T-cell (primary cell): ENCODE data around the gene MAPKAP1. TPM values are rescaled to one million over a fixed set of nuclear protein-coding genes. Genes with fewer than 3 reads are reported as not detected.
A peak's percentile ranks its signal among the peaks of the same experiment; 100 is the strongest.

Source experiments
- ATAC-seq, 4 experiments: fragments of 200-7000 bp in 3 of 4; fragments of 150-1000 bp in 1 of 4; cut with Tn5 transposase; replicated peaks in 1 of 4; 1 replicate in 3 of 4; 2 replicates in 1 of 4; pipeline ENCODE4 v1.10.0; 2021; ENCODE audit warnings: moderate library complexity in 3 of 4, mild to moderate bottlenecking in 2 of 4, moderate number of reproducible peaks in 1 of 4
- CTCF ChIA-PET, 2 donors: fragments of 300-600 bp; sonication (Branson Sonifier 250); formaldehyde crosslinking; loops; one replicate each; lab custom pipeline; 2022; ENCODE audit warnings: antibody characterized with exemption in 2 of 2; lab: Charles Lee
- POLR2A ChIA-PET, 2 donors: fragments of 300-600 bp; sonication (Branson Sonifier 250); formaldehyde crosslinking; loops; one replicate each; lab custom pipeline; 2022; ENCODE audit warnings: antibody characterized with exemption in 2 of 2; lab: Charles Lee
- DNase-seq, 35 experiments: peaks; one replicate each; pipeline versions ENCODE4 v3.0.0 to v3.0.0-alpha.2; 2013 to 2023
- H3K27ac ChIP-seq: one replicate; pipeline ENCODE4 v1.5.1; 2013; ENCODE audit warnings: low read length
- H3K27me3 ChIP-seq, 2 experiments: replicated peaks in 1 of 2; 1 replicate in 1 of 2; 2 replicates in 1 of 2; pipeline versions ENCODE4 v1.6.1 to v1.7.0; 2013; ENCODE audit warnings: low read length in 1 of 2, mixed read lengths in 1 of 2; ENCODE audit not compliant: control insufficient read depth in 2 of 2, insufficient read depth in 2 of 2; ENCODE audit errors: extremely low read depth in 1 of 2
- H3K36me3 ChIP-seq, 2 donors: 1 replicate in 1 of 2; 2 replicates in 1 of 2; pipeline versions ENCODE4 v1.6.1 to v1.7.0; 2013; ENCODE audit warnings: low read length in 1 of 2; ENCODE audit not compliant: control insufficient read depth in 2 of 2, insufficient read depth in 1 of 2; ENCODE audit errors: extremely low read depth in 1 of 2
- H3K4me1 ChIP-seq, 2 experiments: 1 replicate in 1 of 2; 2 replicates in 1 of 2; pipeline versions ENCODE4 v1.6.1 to v1.7.0; 2013; ENCODE audit warnings: low read length in 2 of 2, mixed read lengths in 1 of 2; ENCODE audit not compliant: insufficient read depth in 2 of 2, control insufficient read depth in 1 of 2; ENCODE audit errors: extremely low read depth in 1 of 2
- H3K4me3 ChIP-seq, 2 donors: 1 replicate in 1 of 2; 2 replicates in 1 of 2; pipeline versions ENCODE4 v1.5.1 to v1.7.0; 2013; ENCODE audit warnings: mild to moderate bottlenecking in 2 of 2, low read length in 1 of 2, moderate library complexity in 1 of 2; ENCODE audit not compliant: control insufficient read depth in 1 of 2; ENCODE audit errors: extremely low read depth in 1 of 2
- H3K9me3 ChIP-seq: 2 replicates; pipeline ENCODE4 v1.7.0; 2013
- H3K27ac Mint-ChIP-seq, 2 donors: one replicate each; pipeline ENCODE4 v1.8.0; 2020 to 2021; ENCODE audit warnings: mild to moderate bottlenecking in 2 of 2, mixed read lengths in 2 of 2
- H3K27me3 Mint-ChIP-seq, 2 donors: one replicate each; pipeline ENCODE4 v1.8.0; 2021 to 2022; ENCODE audit warnings: mixed read lengths in 2 of 2
- H3K36me3 Mint-ChIP-seq: one replicate; pipeline ENCODE4 v1.8.0; 2021; ENCODE audit warnings: mixed read lengths
- H3K4me1 Mint-ChIP-seq, 3 donors: one replicate each; pipeline ENCODE4 v1.8.0; 2020 to 2022; ENCODE audit warnings: mixed read lengths in 3 of 3, mild to moderate bottlenecking in 1 of 3
- H3K4me3 Mint-ChIP-seq, 3 donors: one replicate each; pipeline ENCODE4 v1.8.0; 2020 to 2022; ENCODE audit warnings: mild to moderate bottlenecking in 3 of 3, mixed read lengths in 3 of 3, moderate library complexity in 3 of 3
- H3K9me3 Mint-ChIP-seq, 3 donors: one replicate each; pipeline ENCODE4 v1.8.0; 2020 to 2022; ENCODE audit warnings: mixed read lengths in 3 of 3
- WGBS: methylation state at CpG from one replicate; pipeline ENCODE4 v1.1.5; 2013; ENCODE audit warnings: missing lambda C conversion rate; ENCODE audit not compliant: insufficient coverage; 5-methylcytosine and 5-hydroxymethylcytosine counted together
- total RNA-seq, 35 experiments: library from RNA in 6 of 35; stranded (reverse) in 6 of 35; fragments of 120-200 nt in 1 of 35; gene quantifications; one replicate each; pipeline versions ENCODE4 v1.2.1 to v1.2.4 and lab custom pipeline; 2013 to 2026

The MAPKAP1 gene
- total RNA-seq, 5 donors from 2014 or later (not counting 1 experiment from before 2014, with no cell fraction given) = 50.2 to 60.3 (median 55.6) TPM

- CTCF ChIA-PET = no interaction called here
- Histone ChIP-seq H3K27me3 (peaks cover 0 to 3% of the 10 kb centered on the region in 2 experiments), H3K36me3 (no peaks in the 10 kb centered on the region), H3K4me1 (peaks cover 12 to 24% of the 10 kb centered on the region in 2 experiments), H3K27ac (no peak overlapping the region), H3K4me3 (peak overlapping the region in 1 of 2 donors; percentile 63), H3K9me3 (no peaks in the 10 kb centered on the region)
- WGBS = no CpG with 5 or more reads among the region's 4 CpGs
- H3K27me3 Mint-ChIP-seq = no peaks in the 10 kb centered on the region
- H3K36me3 Mint-ChIP-seq = peaks cover 6% of the 10 kb centered on the region
- peak overlapping the region in 1 of 2 donors; percentile 66 for H3K27ac Mint-ChIP-seq
- ATAC-seq = no peak
- no peak for DNase-seq
- no peaks in the 10 kb centered on the region for H3K9me3 Mint-ChIP-seq
- POLR2A ChIA-PET = no interaction called here
- H3K4me3 Mint-ChIP-seq = peak overlapping the region; percentile 79 to 83 (median 81)
- peaks cover 33 to 52% (median 45%) of the 10 kb centered on the region in 3 donors for H3K4me1 Mint-ChIP-seq
Measured at GRCh38 chr9:125705893-125706292, 1.1 kb downstream of the MAPKAP1 start.

GRCh38 chr9:125703662-125704061 lies 3.3 kb downstream of the MAPKAP1 start:
- Mint-ChIP-seq H3K27ac (no peak overlapping the region), H3K4me1 (peaks cover 38 to 59% (median 59%) of the 10 kb centered on the region in 3 donors)

GRCh38 chr9:125701351-125701750 lies 5.7 kb downstream of the MAPKAP1 start:
- no peaks in the 10 kb centered on the region for H3K9me3 Mint-ChIP-seq
- H3K27me3 Mint-ChIP-seq = no peaks in the 10 kb centered on the region
- no peak overlapping the region for H3K4me3 ChIP-seq
- H3K4me1 Mint-ChIP-seq = peaks cover 49 to 63% (median 59%) of the 10 kb centered on the region in 3 donors
- ChIA-PET CTCF (no interaction called here), POLR2A (no interaction called here)
- H3K27me3 ChIP-seq = no peaks in the 10 kb centered on the region
- no peaks in the 10 kb centered on the region for H3K36me3 ChIP-seq
- peaks cover 9% of the 10 kb centered on the region for H3K36me3 Mint-ChIP-seq
- H3K4me3 Mint-ChIP-seq = no peak overlapping the region
- no peaks in the 10 kb centered on the region for H3K9me3 ChIP-seq
- DNase-seq = no peak
- 82% methylated on average over 4 of the region's 6 CpGs for WGBS
- H3K27ac ChIP-seq = no peak overlapping the region
- ATAC-seq = peak in 1 of 4 experiments; percentile 42
- H3K4me1 ChIP-seq = peaks cover 8 to 9% of the 10 kb centered on the region in 2 experiments
- H3K27ac Mint-ChIP-seq = no peak overlapping the region

More at GRCh38 chr9:125703662-125704061, 3.3 kb downstream of the MAPKAP1 start:
- no peaks in the 10 kb centered on the region for H3K27me3 Mint-ChIP-seq
- Histone ChIP-seq H3K9me3 (no peaks in the 10 kb centered on the region), H3K4me1 (peaks cover 12 to 24% of the 10 kb centered on the region in 2 experiments), H3K36me3 (no peaks in the 10 kb centered on the region), H3K4me3 (no peak overlapping the region), H3K27ac (no peak overlapping the region), H3K27me3 (no peaks in the 10 kb centered on the region)
- DNase-seq = no peak
- peaks cover 6% of the 10 kb centered on the region for H3K36me3 Mint-ChIP-seq
- no peaks in the 10 kb centered on the region for H3K9me3 Mint-ChIP-seq
- CTCF ChIA-PET = interaction anchor here in 1 of 2 donors (0.8 kb wide), 1 partner anchor 9 kb away, joined by 5 read pairs; no protein-coding TSS in a partner anchor
- no peak for ATAC-seq
- H3K4me3 Mint-ChIP-seq = no peak overlapping the region
- POLR2A ChIA-PET = no interaction called here
- WGBS = 50% methylated on average over 1 of the region's 4 CpGs

GRCh38 chr9:125700791-125701190 lies 6.2 kb downstream of the MAPKAP1 start:
- ATAC-seq = no peak

GRCh38 chr9:125699870-125700269 lies 7.1 kb downstream of the MAPKAP1 start:
- Histone ChIP-seq H3K27me3 (no peaks in the 10 kb centered on the region), H3K36me3 (no peaks in the 10 kb centered on the region), H3K4me1 (peaks cover 0 to 3% of the 10 kb centered on the region in 2 experiments), H3K27ac (no peak overlapping the region), H3K9me3 (no peaks in the 10 kb centered on the region), H3K4me3 (no peak overlapping the region)
- DNase-seq (no peak), ATAC-seq (no peak)
- no peaks in the 10 kb centered on the region for H3K9me3 Mint-ChIP-seq
- H3K4me1 Mint-ChIP-seq = peaks cover 36 to 52% (median 49%) of the 10 kb centered on the region in 3 donors
- ChIA-PET POLR2A (no interaction called here), CTCF (no interaction called here)
- H3K36me3 Mint-ChIP-seq = peaks cover 9% of the 10 kb centered on the region
- H3K27ac Mint-ChIP-seq = no peak overlapping the region
- no peak overlapping the region for H3K4me3 Mint-ChIP-seq
- H3K27me3 Mint-ChIP-seq = no peaks in the 10 kb centered on the region
- WGBS = 100% methylated on average over 1 of the region's 3 CpGs

More at GRCh38 chr9:125700791-125701190, 6.2 kb downstream of the MAPKAP1 start:
- ChIA-PET CTCF (no interaction called here), POLR2A (no interaction called here)
- no peaks in the 10 kb centered on the region for H3K9me3 ChIP-seq
- no peaks in the 10 kb centered on the region for H3K27me3 ChIP-seq
- H3K27ac ChIP-seq = no peak overlapping the region
- H3K27ac Mint-ChIP-seq = no peak overlapping the region
- no peak overlapping the region for H3K4me3 Mint-ChIP-seq
- no peaks in the 10 kb centered on the region for H3K36me3 ChIP-seq
- WGBS = no CpG with 5 or more reads among the region's 2 CpGs
- H3K4me1 Mint-ChIP-seq = peaks cover 45 to 59% (median 58%) of the 10 kb centered on the region in 3 donors
- DNase-seq = no peak
- H3K9me3 Mint-ChIP-seq = no peaks in the 10 kb centered on the region
- H3K4me3 ChIP-seq = no peak overlapping the region
- H3K36me3 Mint-ChIP-seq = peaks cover 9% of the 10 kb centered on the region
- no peaks in the 10 kb centered on the region for H3K27me3 Mint-ChIP-seq
- H3K4me1 ChIP-seq = peaks cover 3 to 4% of the 10 kb centered on the region in 2 experiments

GRCh38 chr9:125696106-125696647 lies 10.8 kb downstream of the MAPKAP1 start:
- ChIA-PET POLR2A (no interaction called here), CTCF (no interaction called here)
- H3K27me3 ChIP-seq = no peaks in the 10 kb centered on the region
- no peak overlapping the region for H3K27ac Mint-ChIP-seq
- DNase-seq = no peak
- no peak for ATAC-seq
- no peaks in the 10 kb centered on the region for H3K36me3 ChIP-seq
- H3K4me3 Mint-ChIP-seq = no peak overlapping the region
- H3K27ac ChIP-seq = no peak overlapping the region
- H3K4me3 ChIP-seq = no peak overlapping the region
- no peaks in the 10 kb centered on the region for H3K9me3 Mint-ChIP-seq
- H3K9me3 ChIP-seq = no peaks in the 10 kb centered on the region
- peaks cover 33 to 44% (median 41%) of the 10 kb centered on the region in 3 donors for H3K4me1 Mint-ChIP-seq
- 60% methylated on average over 2 of the region's 6 CpGs for WGBS
- H3K27me3 Mint-ChIP-seq = no peaks in the 10 kb centered on the region
- peaks cover 14% of the 10 kb centered on the region for H3K36me3 Mint-ChIP-seq
- H3K4me1 ChIP-seq = no peaks in the 10 kb centered on the region
